Endothelial cell of umbilical vein (primary cell): ENCODE results near the gene CFAP210.

Experiments used
- EZH2 ChIP-seq: IDR thresholded peaks from 2 replicates; pipeline ENCODE4 v1.6.1; 2012; ENCODE audit warnings: borderline replicate concordance, low read depth, mild to moderate bottlenecking, moderate library complexity, low read length, inconsistent platforms; ENCODE audit not compliant: severe bottlenecking
- FOS ChIP-seq: IDR thresholded peaks from 2 replicates; pipeline ENCODE4 v1.6.1; 2011; ENCODE audit warnings: mild to moderate bottlenecking, low read length, moderate library complexity, borderline replicate concordance; ENCODE audit not compliant: insufficient read depth
- GATA2 ChIP-seq: IDR thresholded peaks from 2 replicates; pipeline ENCODE4 v1.7.0; 2011; ENCODE audit warnings: low read depth, mild to moderate bottlenecking, moderate library complexity, mixed read lengths, low read length; ENCODE audit not compliant: insufficient read length, insufficient read depth
- JUN ChIP-seq: IDR thresholded peaks from 2 replicates; pipeline ENCODE4 v1.6.1; 2011; ENCODE audit warnings: borderline replicate concordance, low read depth; ENCODE audit not compliant: insufficient read length, insufficient read depth
- MYC ChIP-seq: IDR thresholded peaks from one replicate; pipeline ENCODE4 v1.6.1; 2011; ENCODE audit warnings: mild to moderate bottlenecking, low read depth, low read length
- POLR2A ChIP-seq: IDR thresholded peaks from 2 replicates; pipeline ENCODE4 v1.6.1; 2012; ENCODE audit warnings: low read depth, mild to moderate bottlenecking, control low read depth, low read length
- POLR2AphosphoS5 ChIP-seq: IDR thresholded peaks from 2 replicates; pipeline ENCODE4 v1.6.1; 2012; ENCODE audit warnings: low read depth, mild to moderate bottlenecking, control low read depth, low read length, moderate library complexity; ENCODE audit not compliant: insufficient read depth
- TF ChIP-seq, protein P1 (sequence below), 2 donors: IDR thresholded peaks; 1 replicate in 1 of 2; 2 replicates in 1 of 2; pipeline ENCODE4 v1.5.1; 2011; ENCODE audit warnings: low read length in 2 of 2, mild to moderate bottlenecking in 2 of 2, moderate library complexity in 2 of 2, control low read depth in 1 of 2, inconsistent platforms in 1 of 2, low read depth in 1 of 2; ENCODE audit not compliant: insufficient read depth in 1 of 2; ENCODE audit errors: extremely low read depth in 1 of 2
- TF ChIP-seq, protein P2 (sequence below): IDR thresholded peaks from 2 replicates; pipeline ENCODE4 v1.6.1; 2011; ENCODE audit not compliant: insufficient read depth, insufficient read length

DNA sequence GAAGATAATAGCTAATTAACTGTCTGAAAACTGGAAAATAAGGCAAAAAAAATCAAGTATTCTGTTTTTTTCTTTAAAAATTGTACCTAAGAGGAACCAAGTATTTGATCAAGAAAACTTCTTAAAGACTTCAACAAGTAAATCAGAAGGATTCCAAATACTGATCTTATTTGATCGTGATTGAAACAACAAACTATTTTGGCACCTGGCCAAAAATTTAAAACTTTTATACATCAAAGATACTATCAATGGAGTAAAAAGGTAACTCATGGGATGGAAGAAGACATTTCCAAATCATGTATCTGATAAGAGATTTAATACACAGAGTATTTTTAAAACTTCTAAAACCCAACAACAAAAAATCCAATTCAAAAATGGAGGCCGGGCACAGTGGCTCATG lies 46.7 kb downstream of the CFAP210 start:
- TF ChIP-seq, protein P1, sequence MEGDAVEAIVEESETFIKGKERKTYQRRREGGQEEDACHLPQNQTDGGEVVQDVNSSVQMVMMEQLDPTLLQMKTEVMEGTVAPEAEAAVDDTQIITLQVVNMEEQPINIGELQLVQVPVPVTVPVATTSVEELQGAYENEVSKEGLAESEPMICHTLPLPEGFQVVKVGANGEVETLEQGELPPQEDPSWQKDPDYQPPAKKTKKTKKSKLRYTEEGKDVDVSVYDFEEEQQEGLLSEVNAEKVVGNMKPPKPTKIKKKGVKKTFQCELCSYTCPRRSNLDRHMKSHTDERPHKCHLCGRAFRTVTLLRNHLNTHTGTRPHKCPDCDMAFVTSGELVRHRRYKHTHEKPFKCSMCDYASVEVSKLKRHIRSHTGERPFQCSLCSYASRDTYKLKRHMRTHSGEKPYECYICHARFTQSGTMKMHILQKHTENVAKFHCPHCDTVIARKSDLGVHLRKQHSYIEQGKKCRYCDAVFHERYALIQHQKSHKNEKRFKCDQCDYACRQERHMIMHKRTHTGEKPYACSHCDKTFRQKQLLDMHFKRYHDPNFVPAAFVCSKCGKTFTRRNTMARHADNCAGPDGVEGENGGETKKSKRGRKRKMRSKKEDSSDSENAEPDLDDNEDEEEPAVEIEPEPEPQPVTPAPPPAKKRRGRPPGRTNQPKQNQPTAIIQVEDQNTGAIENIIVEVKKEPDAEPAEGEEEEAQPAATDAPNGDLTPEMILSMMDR (IDR thresholded peaks at IDR 0.05; ENCODE audit: extremely low read depth in 1 of 2, insufficient read depth in 1 of 2, low read depth in 1 of 2, low read length in 2 of 2) = no peak
- TF ChIP-seq POLR2A (no peak), GATA2 (no peak), FOS (no peak), MYC (no peak), JUN (no peak), EZH2 (no peak), POLR2AphosphoS5 (no peak)
- TF ChIP-seq, protein P2, sequence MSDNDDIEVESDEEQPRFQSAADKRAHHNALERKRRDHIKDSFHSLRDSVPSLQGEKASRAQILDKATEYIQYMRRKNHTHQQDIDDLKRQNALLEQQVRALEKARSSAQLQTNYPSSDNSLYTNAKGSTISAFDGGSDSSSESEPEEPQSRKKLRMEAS = no peak
